ENCODE measurements around the gene CAMTA1. TPM values are rescaled to one million over a fixed set of nuclear protein-coding genes. Genes with fewer than 3 reads are reported as not detected.
A peak's percentile ranks its signal among the peaks of the same experiment; 100 is the strongest.

The CAMTA1 gene
- total RNA-seq, 1 donor from 2014 or later = 268 TPM

DNA sequence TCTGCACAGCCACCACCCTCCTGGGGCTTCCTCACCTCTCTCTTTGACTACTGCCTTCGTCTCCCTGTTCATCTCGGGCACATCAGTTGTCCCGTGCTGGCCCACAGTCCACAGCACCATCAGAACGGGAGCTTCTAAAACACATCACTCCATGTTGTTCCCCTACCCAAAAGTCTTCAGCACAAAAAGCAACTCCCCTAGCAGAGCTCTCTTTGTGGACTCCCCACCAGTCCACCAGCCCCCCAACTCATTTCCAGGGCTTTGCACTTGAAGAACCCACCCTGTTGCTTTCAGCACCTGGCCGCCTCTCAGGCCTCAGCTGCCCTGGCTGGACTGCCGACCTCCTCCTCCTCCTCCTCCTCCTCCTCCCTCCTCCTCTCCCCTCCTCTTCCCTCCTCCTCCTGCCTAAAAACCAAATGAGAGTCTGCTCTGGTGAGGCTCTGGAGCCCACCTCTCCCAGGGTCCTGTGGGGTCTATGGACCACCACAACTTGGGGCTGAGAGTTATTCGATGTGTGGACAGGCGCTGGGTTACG is 734.7 kb downstream of the CAMTA1 start:
- Histone ChIP-seq H3K27me3 (no peaks in the 10 kb centered on the region), H3K4me3 (no peak overlapping the region), H3K9ac (no peak overlapping the region), H4K20me1 (ENCODE audit: low read depth) (no peaks in the 10 kb centered on the region), H3K4me2 (no peak overlapping the region), H3K9me3 (ENCODE audit: low read depth) (no peaks in the 10 kb centered on the region), H3K27ac (no peak overlapping the region), H2AFZ (replicated peaks) (no peak overlapping the region), H3K79me2 (ENCODE audit: low read depth) (no peaks in the 10 kb centered on the region), H3K36me3 (no peaks in the 10 kb centered on the region), H3F3A (ENCODE audit: low read depth) (no peaks in the 10 kb centered on the region), H3K4me1 (no peaks in the 10 kb centered on the region)
- TF ChIP-seq EZH2phosphoT487 (IDR thresholded peaks at IDR 0.05) (no peak), EZH2 (IDR thresholded peaks at IDR 0.05) (no peak)
- TF ChIP-seq, protein P1, sequence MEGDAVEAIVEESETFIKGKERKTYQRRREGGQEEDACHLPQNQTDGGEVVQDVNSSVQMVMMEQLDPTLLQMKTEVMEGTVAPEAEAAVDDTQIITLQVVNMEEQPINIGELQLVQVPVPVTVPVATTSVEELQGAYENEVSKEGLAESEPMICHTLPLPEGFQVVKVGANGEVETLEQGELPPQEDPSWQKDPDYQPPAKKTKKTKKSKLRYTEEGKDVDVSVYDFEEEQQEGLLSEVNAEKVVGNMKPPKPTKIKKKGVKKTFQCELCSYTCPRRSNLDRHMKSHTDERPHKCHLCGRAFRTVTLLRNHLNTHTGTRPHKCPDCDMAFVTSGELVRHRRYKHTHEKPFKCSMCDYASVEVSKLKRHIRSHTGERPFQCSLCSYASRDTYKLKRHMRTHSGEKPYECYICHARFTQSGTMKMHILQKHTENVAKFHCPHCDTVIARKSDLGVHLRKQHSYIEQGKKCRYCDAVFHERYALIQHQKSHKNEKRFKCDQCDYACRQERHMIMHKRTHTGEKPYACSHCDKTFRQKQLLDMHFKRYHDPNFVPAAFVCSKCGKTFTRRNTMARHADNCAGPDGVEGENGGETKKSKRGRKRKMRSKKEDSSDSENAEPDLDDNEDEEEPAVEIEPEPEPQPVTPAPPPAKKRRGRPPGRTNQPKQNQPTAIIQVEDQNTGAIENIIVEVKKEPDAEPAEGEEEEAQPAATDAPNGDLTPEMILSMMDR (IDR thresholded peaks at IDR 0.05) = no peak
- peaks cover 2% of the 10 kb centered on the region for H3K9me3 Mint-ChIP-seq
- H3K4me3 Mint-ChIP-seq = peak overlapping the region; percentile 66
- no peaks in the 10 kb centered on the region for H3K36me3 Mint-ChIP-seq
- peaks cover 5% of the 10 kb centered on the region for H3K4me1 Mint-ChIP-seq
- peaks cover 6% of the 10 kb centered on the region for H3K27me3 Mint-ChIP-seq (ENCODE audit: insufficient read depth, low read depth)
- H3K27ac Mint-ChIP-seq = peak overlapping the region; percentile 68
- no peak for DNase-seq (ENCODE audit: low spot score)

DNA sequence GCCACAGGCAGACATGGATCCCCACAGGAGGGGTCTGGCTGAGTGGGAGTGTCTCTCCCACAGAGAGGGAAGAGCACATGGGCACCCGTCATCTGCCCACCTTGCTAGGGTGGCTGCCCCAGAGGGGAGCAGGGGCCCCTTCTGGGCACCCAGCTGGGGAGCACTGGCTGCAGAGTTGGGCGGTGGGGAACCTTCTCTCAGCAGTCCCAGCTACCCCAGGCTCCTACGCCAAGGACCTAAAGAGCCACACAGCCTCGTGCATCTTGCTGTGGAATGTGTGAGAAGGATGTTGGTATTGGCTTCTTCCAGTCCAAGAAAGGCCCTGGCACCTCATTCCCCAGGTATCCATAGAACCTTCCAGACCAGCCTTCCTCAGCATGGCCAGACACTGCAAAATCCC is 735.2 kb downstream of the CAMTA1 start:
- no peaks in the 10 kb centered on the region for H3K36me3 Mint-ChIP-seq
- Histone ChIP-seq H2AFZ (replicated peaks) (no peak overlapping the region), H3F3A (ENCODE audit: low read depth) (no peaks in the 10 kb centered on the region), H4K20me1 (ENCODE audit: low read depth) (no peaks in the 10 kb centered on the region), H3K27me3 (no peaks in the 10 kb centered on the region), H3K4me2 (no peak overlapping the region), H3K9ac (no peak overlapping the region), H3K36me3 (no peaks in the 10 kb centered on the region), H3K27ac (no peak overlapping the region), H3K9me3 (ENCODE audit: low read depth) (no peaks in the 10 kb centered on the region), H3K4me1 (no peaks in the 10 kb centered on the region), H3K79me2 (ENCODE audit: low read depth) (no peaks in the 10 kb centered on the region), H3K4me3 (no peak overlapping the region)
- peaks cover 5% of the 10 kb centered on the region for H3K4me1 Mint-ChIP-seq
- H3K27me3 Mint-ChIP-seq (ENCODE audit: insufficient read depth, low read depth) = peaks cover 6% of the 10 kb centered on the region
- TF ChIP-seq EZH2 (IDR thresholded peaks at IDR 0.05) = no peak
- TF ChIP-seq, protein P1 (IDR thresholded peaks at IDR 0.05) = no peak
- no peak for TF ChIP-seq EZH2phosphoT487 (IDR thresholded peaks at IDR 0.05)
- H3K4me3 Mint-ChIP-seq = no peak overlapping the region
- H3K9me3 Mint-ChIP-seq = peaks cover 2% of the 10 kb centered on the region
- DNase-seq (ENCODE audit: low spot score) = no peak
- H3K27ac Mint-ChIP-seq = no peak overlapping the region

DNA sequence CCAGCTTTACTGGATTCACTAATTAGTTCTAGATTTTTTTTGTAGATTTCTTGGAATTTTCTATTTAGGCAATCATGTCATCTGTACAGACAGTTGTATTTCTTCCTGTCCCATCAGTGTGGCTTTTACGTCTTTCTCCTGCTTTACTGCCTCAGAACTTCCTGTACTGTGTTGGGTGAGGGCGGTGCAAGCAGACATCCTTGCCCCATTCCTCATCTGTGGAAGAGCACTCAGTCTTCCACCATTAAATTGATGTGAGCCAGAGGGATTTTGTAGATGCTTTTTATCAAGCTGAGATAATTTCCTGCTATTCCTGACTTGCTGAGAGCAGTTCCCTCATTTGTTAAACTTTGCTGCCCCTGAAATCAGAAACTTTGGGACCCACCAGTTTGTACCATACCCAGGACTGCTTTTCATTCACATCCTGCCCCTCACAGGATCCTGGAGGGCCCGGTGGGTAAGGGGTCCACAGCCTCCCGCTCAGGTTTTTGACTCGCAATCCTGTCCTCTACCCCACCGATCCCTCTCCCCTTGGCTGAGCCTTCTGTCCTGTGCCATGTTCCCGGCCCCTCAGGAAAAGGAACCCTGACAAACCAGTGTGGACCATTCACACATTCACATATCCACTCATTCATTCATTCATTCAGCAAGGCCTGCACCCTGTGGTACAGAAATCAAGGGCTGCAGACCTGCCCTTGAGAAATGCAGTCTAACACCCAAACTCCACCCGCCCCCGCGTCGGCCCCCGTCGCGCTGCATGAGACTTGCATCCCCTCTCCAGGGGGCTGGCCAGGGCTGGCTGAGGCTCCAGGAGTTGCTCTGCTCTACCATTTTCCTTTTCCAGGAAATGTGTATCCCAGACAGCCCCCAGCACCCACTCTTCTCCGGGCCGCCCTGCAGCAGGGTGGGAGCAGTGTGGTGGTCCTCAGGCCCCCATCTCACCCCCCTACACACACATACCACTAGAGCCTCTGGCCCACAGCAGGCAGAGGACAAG is 739.4 kb downstream of the CAMTA1 start:
- Histone ChIP-seq H3K36me3 (no peaks in the 10 kb centered on the region), H3K27me3 (no peaks in the 10 kb centered on the region), H4K20me1 (ENCODE audit: low read depth) (no peaks in the 10 kb centered on the region), H3K9me3 (ENCODE audit: low read depth) (no peaks in the 10 kb centered on the region), H3K9ac (no peak overlapping the region), H3K4me1 (no peaks in the 10 kb centered on the region), H3K79me2 (ENCODE audit: low read depth) (no peaks in the 10 kb centered on the region), H3K4me2 (no peak overlapping the region), H2AFZ (replicated peaks) (no peak overlapping the region), H3K27ac (no peak overlapping the region), H3F3A (ENCODE audit: low read depth) (no peaks in the 10 kb centered on the region), H3K4me3 (no peak overlapping the region)
- DNase-seq (ENCODE audit: low spot score) = no peak
- H3K27ac Mint-ChIP-seq = no peak overlapping the region
- TF ChIP-seq EZH2phosphoT487 (IDR thresholded peaks at IDR 0.05) (no peak), EZH2 (IDR thresholded peaks at IDR 0.05) (no peak)
- TF ChIP-seq, protein P1 (IDR thresholded peaks at IDR 0.05) = no peak
- peaks cover 2% of the 10 kb centered on the region for H3K4me1 Mint-ChIP-seq
- H3K9me3 Mint-ChIP-seq = peaks cover 1% of the 10 kb centered on the region
- H3K4me3 Mint-ChIP-seq = no peak overlapping the region
- no peaks in the 10 kb centered on the region for H3K36me3 Mint-ChIP-seq
- H3K27me3 Mint-ChIP-seq (ENCODE audit: insufficient read depth, low read depth) = no peaks in the 10 kb centered on the region

All from neural progenitor cell (in vitro differentiated cells).